H9 (cell line): ENCODE data around the gene PCSK9. TPM values are rescaled to one million over a fixed set of nuclear protein-coding genes. Genes with fewer than 3 reads are reported as not detected.

Experiments
- DNase-seq: peaks from one replicate; pipeline ENCODE4 v3.0.0-alpha.2; 2017
- H2AFZ ChIP-seq: one replicate; pipeline ENCODE4 v1.6.1; 2013; ENCODE audit warnings: mild to moderate bottlenecking, low read length, control low read depth, moderate library complexity
- H2AK5ac ChIP-seq: 2 replicates; pipeline ENCODE4 v1.6.1; 2013; ENCODE audit warnings: low read length, control low read depth, mixed read lengths; ENCODE audit not compliant: insufficient read length
- H2BK120ac ChIP-seq: one replicate; pipeline ENCODE4 v1.6.1; 2013; ENCODE audit warnings: low read depth, mild to moderate bottlenecking, low read length, control low read depth, inconsistent platforms; ENCODE audit not compliant: poor library complexity, severe bottlenecking
- H2BK12ac ChIP-seq: 2 replicates; pipeline ENCODE4 v1.6.1; 2013; ENCODE audit warnings: low read length, control low read depth, mixed read lengths, low read depth; ENCODE audit not compliant: insufficient read length
- H2BK15ac ChIP-seq: 2 replicates; pipeline ENCODE4 v1.6.1; 2013; ENCODE audit warnings: low read depth, low read length, control low read depth
- H2BK20ac ChIP-seq: one replicate; pipeline ENCODE4 v1.6.1; 2013; ENCODE audit warnings: low read depth, mild to moderate bottlenecking, low read length, control low read depth, inconsistent platforms; ENCODE audit not compliant: poor library complexity, severe bottlenecking
- H2BK5ac ChIP-seq: 2 replicates; pipeline ENCODE4 v1.6.1; 2013; ENCODE audit warnings: low read length, control low read depth, mixed read lengths; ENCODE audit not compliant: insufficient read length
- H3K14ac ChIP-seq: 2 replicates; pipeline ENCODE4 v1.6.1; 2013; ENCODE audit warnings: low read length, control low read depth; ENCODE audit not compliant: insufficient read depth
- H3K18ac ChIP-seq: 2 replicates; pipeline ENCODE4 v1.6.1; 2013; ENCODE audit warnings: low read depth, mild to moderate bottlenecking, mixed read lengths, low read length, control low read depth; ENCODE audit not compliant: insufficient read length
- H3K23ac ChIP-seq: 2 replicates; pipeline ENCODE4 v1.6.1; 2013; ENCODE audit warnings: low read length, control low read depth, mixed read lengths, low read depth; ENCODE audit not compliant: insufficient read length
- H3K23me2 ChIP-seq: 2 replicates; pipeline ENCODE4 v1.6.1; 2013; ENCODE audit warnings: low read depth, mild to moderate bottlenecking, mixed read lengths, low read length, control low read depth; ENCODE audit not compliant: insufficient read length, poor library complexity, severe bottlenecking
- H3K27ac ChIP-seq: 2 replicates; pipeline ENCODE4 v1.5.1; 2013; ENCODE audit warnings: low read length, control low read depth, mixed read lengths, low read depth; ENCODE audit not compliant: insufficient read length
- H3K27me3 ChIP-seq: 2 replicates; pipeline ENCODE4 v1.6.1; 2013; ENCODE audit warnings: low read length, control low read depth, inconsistent platforms; ENCODE audit not compliant: insufficient read depth
- H3K4ac ChIP-seq: 2 replicates; pipeline ENCODE4 v1.6.1; 2013; ENCODE audit warnings: low read depth, mild to moderate bottlenecking, control low read depth, inconsistent platforms, low read length, moderate library complexity
- H3K4me1 ChIP-seq: 2 replicates; pipeline ENCODE4 v1.6.1; 2013; ENCODE audit warnings: low read length, control low read depth, inconsistent platforms; ENCODE audit not compliant: insufficient read depth
- H3K4me2 ChIP-seq: 2 replicates; pipeline ENCODE4 v1.6.1; 2013; ENCODE audit warnings: low read length, control low read depth, mixed read lengths; ENCODE audit not compliant: insufficient read length, insufficient read depth
- H3K56ac ChIP-seq: 2 replicates; pipeline ENCODE4 v1.6.1; 2013; ENCODE audit warnings: low read depth, mild to moderate bottlenecking, mixed read lengths, low read length, control low read depth; ENCODE audit not compliant: insufficient read length
- H3K79me1 ChIP-seq: 2 replicates; pipeline ENCODE4 v1.6.1; 2013; ENCODE audit warnings: low read depth, mild to moderate bottlenecking, moderate library complexity, low read length, control low read depth, inconsistent platforms; ENCODE audit not compliant: insufficient read depth, poor library complexity, severe bottlenecking
- H3K79me2 ChIP-seq: 2 replicates; pipeline ENCODE4 v1.6.1; 2013; ENCODE audit warnings: low read length, control low read depth, inconsistent platforms; ENCODE audit not compliant: insufficient read depth
- H3K9ac ChIP-seq: 2 replicates; pipeline ENCODE4 v1.6.1; 2013; ENCODE audit warnings: low read length, control low read depth, mixed read lengths; ENCODE audit not compliant: insufficient read length; ENCODE audit errors: extremely low read depth
- H3K9me3 ChIP-seq: one replicate; pipeline ENCODE4 v1.6.1; 2013; ENCODE audit warnings: low read depth, low read length, inconsistent platforms; ENCODE audit not compliant: control insufficient read depth
- H3T11ph ChIP-seq: one replicate; pipeline ENCODE4 v1.6.1; 2013; ENCODE audit warnings: mild to moderate bottlenecking, low read length, control low read depth, inconsistent platforms
- H4K20me1 ChIP-seq: one replicate; pipeline ENCODE4 v1.6.1; 2013; ENCODE audit not compliant: control insufficient read depth, insufficient read length, insufficient read depth
- H4K5ac ChIP-seq: 2 replicates; pipeline ENCODE4 v1.6.1; 2013; ENCODE audit warnings: low read depth, mild to moderate bottlenecking, mixed read lengths, low read length, control low read depth; ENCODE audit not compliant: insufficient read length
- H4K8ac ChIP-seq: replicated peaks from 2 replicates; pipeline ENCODE4 v1.6.1; 2013; ENCODE audit warnings: low read length, control low read depth, mixed read lengths, low read depth; ENCODE audit not compliant: insufficient read length
- H4K91ac ChIP-seq: 2 replicates; pipeline ENCODE4 v1.6.1; 2013; ENCODE audit warnings: low read depth, mild to moderate bottlenecking, moderate library complexity, mixed read lengths, low read length, control low read depth; ENCODE audit not compliant: insufficient read length
- H3K27ac Mint-ChIP-seq, 3 experiments: 2 replicates in 2 of 3; 3 replicates in 1 of 3; pipeline ENCODE4 v1.8.0; 2020 to 2021; ENCODE audit warnings: mixed read lengths in 3 of 3, mild to moderate bottlenecking in 1 of 3, moderate library complexity in 1 of 3
- H3K27me3 Mint-ChIP-seq: 2 replicates; pipeline ENCODE4 v1.8.0; 2021; ENCODE audit warnings: low read depth, mild to moderate bottlenecking, moderate library complexity, mixed read lengths
- H3K36me3 Mint-ChIP-seq, 3 experiments: 2 replicates in 2 of 3; 3 replicates in 1 of 3; pipeline ENCODE4 v1.8.0; 2020 to 2021; ENCODE audit warnings: low read depth in 3 of 3, mixed read lengths in 3 of 3; ENCODE audit not compliant: insufficient read depth in 1 of 3
- H3K4me1 Mint-ChIP-seq, 2 experiments: 2 replicates each; pipeline ENCODE4 v1.8.0; 2020; ENCODE audit warnings: mixed read lengths in 2 of 2
- H3K4me3 Mint-ChIP-seq, 2 experiments: 2 replicates in 1 of 2; 3 replicates in 1 of 2; pipeline ENCODE4 v1.8.0; 2020 to 2021; ENCODE audit warnings: mild to moderate bottlenecking in 2 of 2, mixed read lengths in 2 of 2, moderate library complexity in 1 of 2
- H3K9me3 Mint-ChIP-seq, 2 experiments: 2 replicates in 1 of 2; 3 replicates in 1 of 2; pipeline ENCODE4 v1.8.0; 2020; ENCODE audit warnings: mild to moderate bottlenecking in 2 of 2, mixed read lengths in 2 of 2, moderate library complexity in 1 of 2
- CTCF ChIP-seq: fragments of 200-600 bp; sonication (generic); conservative IDR thresholded peaks from 3 replicates; pipeline ENCODE4 v1.8.0; 2021; ENCODE audit warnings: antibody characterized with exemption, mild to moderate bottlenecking
- WGBS: extraction: QIAGEN DNeasy Blood & Tissue Kit; methylation state at CpG from one replicate; pipeline ENCODE4 v1.1.7; 2013; ENCODE audit warnings: missing lambda C conversion rate, low lambda C conversion rate, mixed read lengths; ENCODE audit not compliant: insufficient read length; ENCODE audit errors: extremely low coverage; 5-methylcytosine and 5-hydroxymethylcytosine counted together
- total RNA-seq: library from RNA; stranded (reverse); gene quantifications from 2 replicates; pipeline ENCODE4 v1.2.1, GENCODE V29; 2021

Gene PCSK9
- total RNA-seq, 1 experiment from 2014 or later, result 75.1 TPM

- no peak overlapping the region for H2AK5ac ChIP-seq
- Mint-ChIP-seq H3K9me3 (no peaks in the 10 kb centered on the region; a peak in 1 of 5 replicates), H3K27me3 (peaks cover 22% of the 10 kb centered on the region), H3K4me1 (peaks cover 40 to 42% of the 10 kb centered on the region in 2 experiments), H3K36me3 (no peaks in the 10 kb centered on the region), H3K4me3 (no peak overlapping the region), H3K27ac (no peak overlapping the region)
- H3K79me1 ChIP-seq, result no peaks in the 10 kb centered on the region
- no peaks in the 10 kb centered on the region for H3K9me3 ChIP-seq
- H2BK15ac ChIP-seq, result no peak overlapping the region
- H3K9ac ChIP-seq, result no peak overlapping the region
- no peak overlapping the region for H2BK5ac ChIP-seq
- peaks cover 14% of the 10 kb centered on the region; the same call in 1 of the 2 replicates for H3K4me1 ChIP-seq
- no CpG with 5 or more reads among the region's 12 CpGs for WGBS
- no peak overlapping the region for H3K23ac ChIP-seq
- no peak overlapping the region for H3K4me2 ChIP-seq
- H3K79me2 ChIP-seq, result no peaks in the 10 kb centered on the region
- H3K56ac ChIP-seq, result no peak overlapping the region
- DNase-seq, result no peak
- H3K27me3 ChIP-seq, result peaks cover 2% of the 10 kb centered on the region; the same call in 1 of the 2 replicates
- no peak overlapping the region for H4K5ac ChIP-seq
- H3T11ph ChIP-seq, result no peak overlapping the region
- no peak overlapping the region; the same call in 1 of the 2 replicates for H3K14ac ChIP-seq
- H4K8ac ChIP-seq, result no peak overlapping the region
- H3K18ac ChIP-seq, result no peak overlapping the region
- H3K4ac ChIP-seq, result no peak overlapping the region
- H2AFZ ChIP-seq, result no peak overlapping the region
- no peak overlapping the region for H2BK120ac ChIP-seq
- peaks cover 5% of the 10 kb centered on the region for H3K23me2 ChIP-seq
- H2BK12ac ChIP-seq, result no peak overlapping the region
- no peak for TF ChIP-seq CTCF
- no peak overlapping the region for H2BK20ac ChIP-seq
- H4K91ac ChIP-seq, result no peak overlapping the region
- H3K27ac ChIP-seq, result no peak overlapping the region
- H4K20me1 ChIP-seq, result no peaks in the 10 kb centered on the region
Measured at GRCh38 chr1:54991939-54992338, 47.4 kb upstream of the PCSK9 start.
